GM06990 (cell line): ENCODE data around the gene VPREB3.
A peak's percentile ranks its signal among the peaks of the same experiment; 100 is the strongest.

Source experiments
- DNase-seq: peaks from one replicate; pipeline ENCODE4 v3.0.0-alpha.2; 2011; ENCODE audit not compliant: insufficient read length; ENCODE audit errors: extremely low read depth
- H3K27me3 ChIP-seq: replicated peaks from 2 replicates; pipeline ENCODE4 v1.6.0; 2011; ENCODE audit warnings: low read length; ENCODE audit not compliant: control insufficient read depth, insufficient read depth
- H3K36me3 ChIP-seq: 2 replicates; pipeline ENCODE4 v1.5.1; 2011; ENCODE audit warnings: low read length; ENCODE audit not compliant: control insufficient read depth, insufficient read depth
- H3K4me3 ChIP-seq: replicated peaks from 2 replicates; pipeline ENCODE4 v1.5.1; 2011; ENCODE audit warnings: low read depth, mild to moderate bottlenecking, control low read depth, low read length
- TF ChIP-seq, protein P1 (sequence below): IDR thresholded peaks from 2 replicates; pipeline ENCODE4 v1.5.1; 2011; ENCODE audit warnings: low read length, control low read depth, mild to moderate bottlenecking, inconsistent platforms; ENCODE audit not compliant: insufficient read depth, poor library complexity, severe bottlenecking

The VPREB3 gene

GRCh38 chr22:23789121-23789520 is 34.9 kb upstream of the VPREB3 start:
- H3K27me3 ChIP-seq = no peaks in the 10 kb centered on the region
- no peak overlapping the region for H3K4me3 ChIP-seq
- TF ChIP-seq, protein P1, sequence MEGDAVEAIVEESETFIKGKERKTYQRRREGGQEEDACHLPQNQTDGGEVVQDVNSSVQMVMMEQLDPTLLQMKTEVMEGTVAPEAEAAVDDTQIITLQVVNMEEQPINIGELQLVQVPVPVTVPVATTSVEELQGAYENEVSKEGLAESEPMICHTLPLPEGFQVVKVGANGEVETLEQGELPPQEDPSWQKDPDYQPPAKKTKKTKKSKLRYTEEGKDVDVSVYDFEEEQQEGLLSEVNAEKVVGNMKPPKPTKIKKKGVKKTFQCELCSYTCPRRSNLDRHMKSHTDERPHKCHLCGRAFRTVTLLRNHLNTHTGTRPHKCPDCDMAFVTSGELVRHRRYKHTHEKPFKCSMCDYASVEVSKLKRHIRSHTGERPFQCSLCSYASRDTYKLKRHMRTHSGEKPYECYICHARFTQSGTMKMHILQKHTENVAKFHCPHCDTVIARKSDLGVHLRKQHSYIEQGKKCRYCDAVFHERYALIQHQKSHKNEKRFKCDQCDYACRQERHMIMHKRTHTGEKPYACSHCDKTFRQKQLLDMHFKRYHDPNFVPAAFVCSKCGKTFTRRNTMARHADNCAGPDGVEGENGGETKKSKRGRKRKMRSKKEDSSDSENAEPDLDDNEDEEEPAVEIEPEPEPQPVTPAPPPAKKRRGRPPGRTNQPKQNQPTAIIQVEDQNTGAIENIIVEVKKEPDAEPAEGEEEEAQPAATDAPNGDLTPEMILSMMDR = no peak
- no peak for DNase-seq
- H3K36me3 ChIP-seq = peaks cover 13% of the 10 kb centered on the region

- TF ChIP-seq, protein P1 = no peak
- peaks cover 7% of the 10 kb centered on the region for H3K36me3 ChIP-seq
Measured at GRCh38 chr22:23787910-23788309, 33.7 kb upstream of the VPREB3 start.

DNA sequence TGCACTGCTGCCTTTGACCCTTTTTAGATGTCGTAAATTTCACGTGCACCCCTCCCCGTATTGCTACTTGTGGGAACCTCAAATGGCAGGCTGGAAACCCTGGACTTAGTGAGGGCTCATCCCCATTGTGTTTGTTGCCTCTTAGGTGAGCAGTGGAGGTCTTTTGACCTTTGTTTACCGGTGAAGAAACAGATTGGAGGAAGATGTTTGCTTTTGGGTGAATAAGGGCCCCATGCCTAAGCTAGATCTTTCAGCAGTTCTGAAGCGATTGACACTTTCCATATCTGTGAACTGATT is 33.3 kb upstream of the VPREB3 start:
- Histone ChIP-seq H3K4me3 (peak overlapping the region; percentile 74), H3K36me3 (peaks cover 7% of the 10 kb centered on the region), H3K27me3 (no peaks in the 10 kb centered on the region)
- TF ChIP-seq, protein P1 = no peak
- DNase-seq = no peak

More at GRCh38 chr22:23787910-23788309, 33.7 kb upstream of the VPREB3 start:
- Histone ChIP-seq H3K4me3 (peak overlapping the region; percentile 74), H3K27me3 (no peaks in the 10 kb centered on the region)
- DNase-seq = no peak

DNA sequence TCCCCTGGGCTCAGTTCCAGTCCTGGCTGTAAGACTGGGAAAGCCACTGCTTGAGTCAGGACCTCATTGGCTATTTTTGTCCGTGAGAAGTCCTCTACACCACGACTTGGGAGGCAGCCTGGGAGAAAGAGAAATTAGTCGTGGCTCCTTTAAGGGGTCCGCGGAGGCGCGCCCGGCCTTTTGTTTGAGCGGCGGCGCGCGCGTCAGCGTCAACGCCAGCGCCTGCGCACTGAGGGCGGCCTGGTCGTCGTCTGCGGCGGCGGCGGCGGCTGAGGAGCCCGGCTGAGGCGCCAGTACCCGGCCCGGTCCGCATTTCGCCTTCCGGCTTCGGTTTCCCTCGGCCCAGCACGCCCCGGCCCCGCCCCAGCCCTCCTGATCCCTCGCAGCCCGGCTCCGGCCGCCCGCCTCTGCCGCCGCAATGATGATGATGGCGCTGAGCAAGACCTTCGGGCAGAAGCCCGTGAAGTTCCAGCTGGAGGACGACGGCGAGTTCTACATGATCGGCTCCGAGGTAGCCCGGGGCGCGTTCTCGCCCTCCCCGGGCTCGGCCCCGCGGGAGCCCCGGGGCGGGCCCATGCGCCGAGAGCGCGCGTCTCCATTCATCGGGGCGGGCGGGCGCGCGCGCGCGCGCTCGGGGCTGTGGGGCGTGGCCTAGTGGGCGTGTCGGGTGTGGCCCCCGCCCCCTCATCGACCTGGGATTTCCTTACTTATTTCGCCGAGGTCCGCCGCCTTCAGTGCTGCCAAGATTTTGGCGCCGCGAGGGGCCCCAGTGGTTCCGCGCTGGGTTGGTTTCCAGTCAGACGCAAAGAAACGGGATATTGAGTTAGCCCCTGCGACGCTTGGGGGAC is 32.8 kb upstream of the VPREB3 start, which contains the start of gene SMARCB1:
SMARCB1 (plus strand) TSS at position 215 of the 848 bp plus-strand sequence; CDS start at position 419, 204 bp downstream.
- DNase-seq = peak; percentile 92
- Histone ChIP-seq H3K4me3 (peak within 1 kb of the TSS; percentile 85), H3K36me3 (peaks cover 2% of the 10 kb centered on the region), H3K27me3 (no peaks in the 10 kb centered on the region)
- TF ChIP-seq, protein P1 = no peak

DNA sequence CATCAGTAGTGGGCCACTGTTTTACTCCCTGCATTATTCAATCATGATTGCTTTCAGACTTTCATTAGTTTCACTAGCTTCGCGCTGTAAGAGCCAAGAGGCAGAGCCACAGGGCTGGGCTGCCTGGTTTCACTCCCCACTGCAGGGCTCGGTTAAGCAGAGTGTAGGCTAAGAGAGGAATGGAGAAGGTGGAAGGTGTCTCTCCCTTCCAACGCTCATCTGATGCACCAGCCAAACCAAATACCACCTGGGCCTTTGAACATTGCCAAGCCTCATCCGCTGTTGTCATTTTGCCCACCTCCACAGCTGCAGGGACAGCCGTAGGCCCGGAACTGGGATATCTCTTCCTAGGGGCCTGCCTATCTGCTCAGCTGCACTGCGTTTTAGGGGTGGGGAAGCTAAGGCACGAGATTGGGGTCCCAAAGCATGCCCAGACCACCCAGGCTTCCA is 32.1 kb upstream of the VPREB3 start:
- TF ChIP-seq, protein P1 = no peak
- H3K36me3 ChIP-seq = no peaks in the 10 kb centered on the region; the same call in 1 of the 2 replicates
- no peak for DNase-seq

DNA sequence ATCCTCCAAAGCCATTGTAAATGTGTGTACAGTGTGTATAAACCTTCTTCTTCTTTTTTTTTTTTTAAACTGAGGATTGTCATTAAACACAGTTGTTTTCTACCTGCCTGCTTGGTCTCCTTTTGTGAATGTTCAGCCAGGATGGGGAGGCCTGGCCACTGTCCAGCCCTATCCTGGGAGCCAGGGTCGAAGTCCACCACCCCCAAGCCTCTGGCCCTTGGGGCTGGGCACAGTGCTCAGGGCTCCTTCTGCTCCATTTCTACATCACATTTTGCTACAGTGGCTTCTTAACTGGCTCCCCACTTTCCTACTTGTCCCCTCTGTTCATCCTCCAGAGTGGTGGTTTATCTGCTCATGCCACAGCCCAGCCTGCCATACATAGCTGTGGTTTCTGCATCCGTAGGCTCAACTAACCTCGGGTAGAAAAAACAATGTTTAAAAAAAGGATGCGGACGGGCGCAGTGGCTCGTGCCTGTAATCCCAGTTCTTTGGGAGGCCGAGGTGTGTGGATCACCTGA is 30.0 kb upstream of the VPREB3 start:
- no peak for DNase-seq
- no peaks in the 10 kb centered on the region for H3K27me3 ChIP-seq
- no peak overlapping the region for H3K4me3 ChIP-seq
- TF ChIP-seq, protein P1 = no peak
- no peaks in the 10 kb centered on the region for H3K36me3 ChIP-seq

More for the DNA sequence above, 32.1 kb upstream of the VPREB3 start:
- H3K4me3 ChIP-seq = peak overlapping the region; percentile 85
- H3K27me3 ChIP-seq = no peaks in the 10 kb centered on the region
